Activated naive CD4-positive, alpha-beta T cell treated with anti-CD3 and anti-CD28 coated beads, Interleukin-2, amount 50 U/mL, for 72 hours (primary cell): Measurements from ENCODE around the gene DENND1C. TPM values are rescaled to one million over a fixed set of nuclear protein-coding genes. Genes with fewer than 3 reads are reported as not detected.
A peak's percentile ranks its signal among the peaks of the same experiment; 100 is the strongest.

Experiments
- ATAC-seq, 2 donors: fragments of 150-1000 bp; cut with Tn5 transposase; 2 replicates each; pipeline ENCODE4 v1.10.0; 2021; ENCODE audit warnings: mild to moderate bottlenecking in 2 of 2, moderate library complexity in 2 of 2
- DNase-seq, 2 donors: peaks; one replicate each; pipeline ENCODE4 v3.0.0; 2021 to 2022; ENCODE audit warnings: low spot score in 2 of 2
- H3K27ac Mint-ChIP-seq, 2 donors: one replicate each; pipeline ENCODE4 v1.8.0; 2022; ENCODE audit warnings: mild to moderate bottlenecking in 2 of 2, mixed read lengths in 2 of 2
- H3K36me3 Mint-ChIP-seq, 2 donors: one replicate each; pipeline ENCODE4 v1.8.0; 2022; ENCODE audit warnings: mixed read lengths in 2 of 2
- H3K9me3 Mint-ChIP-seq, 2 donors: one replicate each; pipeline ENCODE4 v1.8.0; 2022; ENCODE audit warnings: mixed read lengths in 2 of 2
- total RNA-seq, 2 donors: library from RNA; stranded (reverse); gene quantifications; one replicate each; pipeline ENCODE4 v1.2.3, GENCODE V29; 2022

DENND1C gene
- total RNA-seq, 2 donors from 2014 or later, result 70.8 to 84.4 TPM

GRCh38 chr19:6491802-6492592, 10.4 kb upstream of the DENND1C start:
- Mint-ChIP-seq H3K27ac (no peak overlapping the region), H3K36me3 (peaks cover 9 to 11% of the 10 kb centered on the region in 2 donors), H3K9me3 (peaks cover 5 to 9% of the 10 kb centered on the region in 2 donors)
- ATAC-seq, result peak in 1 of 2 donors; percentile 60
- DNase-seq, result no peak

- DNase-seq (no peak), ATAC-seq (no peak)
- peaks cover 9 to 11% of the 10 kb centered on the region in 2 donors for H3K36me3 Mint-ChIP-seq
- peaks cover 5 to 9% of the 10 kb centered on the region in 2 donors for H3K9me3 Mint-ChIP-seq
- no peak overlapping the region for H3K27ac Mint-ChIP-seq
Measured at GRCh38 chr19:6490134-6490533, 8.5 kb upstream of the DENND1C start.

- DNase-seq, result no peak
Measured at GRCh38 chr19:6489278-6490061, 7.9 kb upstream of the DENND1C start.

GRCh38 chr19:6484831-6485230, 3.2 kb upstream of the DENND1C start:
- no peak for ATAC-seq
- H3K9me3 Mint-ChIP-seq, result no peaks in the 10 kb centered on the region
- H3K27ac Mint-ChIP-seq, result no peak overlapping the region
- no peaks in the 10 kb centered on the region for H3K36me3 Mint-ChIP-seq
- no peak for DNase-seq

More at GRCh38 chr19:6489278-6490061, 7.9 kb upstream of the DENND1C start:
- Mint-ChIP-seq H3K9me3 (peaks cover 5 to 9% of the 10 kb centered on the region in 2 donors), H3K36me3 (peaks cover 9 to 11% of the 10 kb centered on the region in 2 donors), H3K27ac (peak overlapping the region in 1 of 2 donors; percentile 45)
- ATAC-seq, result peak; percentile 40 to 57

DNA sequence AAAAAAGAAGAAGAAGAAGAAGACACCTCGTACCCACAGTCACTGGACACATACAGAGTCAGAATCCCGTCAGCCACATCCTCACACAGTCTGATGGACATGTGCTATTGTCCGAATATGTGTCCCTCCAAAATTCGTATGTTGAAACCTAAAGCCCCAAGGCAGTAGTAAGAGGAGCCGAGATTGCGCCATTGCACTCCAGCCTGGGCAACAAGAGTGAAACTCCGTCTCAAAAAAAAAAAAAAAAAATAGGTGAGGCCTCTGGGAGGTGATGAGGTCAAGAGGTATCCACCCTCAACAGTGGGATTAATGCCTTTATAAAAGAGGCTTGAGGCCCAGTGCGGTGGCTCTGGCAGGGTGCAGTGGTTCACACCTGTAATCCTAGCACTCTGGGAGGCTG, 2.6 kb upstream of the DENND1C start:
- DNase-seq (no peak), ATAC-seq (no peak)
- H3K36me3 Mint-ChIP-seq, result no peaks in the 10 kb centered on the region
- no peaks in the 10 kb centered on the region for H3K9me3 Mint-ChIP-seq
- H3K27ac Mint-ChIP-seq, result no peak overlapping the region

GRCh38 chr19:6483235-6483634, 1.6 kb upstream of the DENND1C start:
- Mint-ChIP-seq H3K36me3 (no peaks in the 10 kb centered on the region), H3K27ac (peak overlapping the region in 1 of 2 donors; percentile 99), H3K9me3 (no peaks in the 10 kb centered on the region)
- ATAC-seq (no peak), DNase-seq (no peak)

- no peak for DNase-seq
- Mint-ChIP-seq H3K27ac (peak overlapping the region; percentile 98 to 99), H3K9me3 (no peaks in the 10 kb centered on the region), H3K36me3 (no peaks in the 10 kb centered on the region)
- peak; percentile 33 to 49 for ATAC-seq
Measured at GRCh38 chr19:6482343-6482686, 728 bp upstream of the DENND1C start.

DNA sequence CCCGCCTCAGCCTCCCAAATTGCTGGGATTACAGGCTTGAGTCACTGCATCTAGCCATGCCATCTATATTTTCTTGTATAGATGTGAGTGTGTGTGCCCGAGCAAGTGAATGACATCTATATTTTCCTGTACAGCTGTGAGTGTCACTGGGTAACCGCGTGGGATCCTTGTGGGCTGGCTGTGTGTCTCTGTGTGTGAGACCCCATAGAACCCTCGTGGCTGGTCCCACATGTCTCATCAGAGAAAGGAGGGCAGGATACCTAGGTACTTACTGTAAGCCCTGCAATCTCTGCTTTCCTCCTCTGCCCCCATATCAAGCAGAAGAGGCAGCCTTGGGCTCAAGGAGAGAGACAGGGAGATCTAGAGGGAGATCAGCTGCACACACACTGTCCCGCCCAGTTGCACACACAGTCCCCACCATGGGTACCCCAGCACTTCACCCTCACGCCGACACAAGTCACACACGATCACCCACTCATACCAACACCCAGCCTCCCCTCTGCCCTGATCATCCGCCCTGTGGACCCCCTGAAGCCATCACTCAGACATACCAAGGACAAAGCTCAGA, 655 bp downstream of the DENND1C start:
- DNase-seq (no peak), ATAC-seq (peak; percentile 41 to 56)
- peak overlapping the region; percentile 98 to 99 for H3K27ac Mint-ChIP-seq
- H3K9me3 Mint-ChIP-seq, result no peaks in the 10 kb centered on the region
- H3K36me3 Mint-ChIP-seq, result peaks cover 0 to 4% of the 10 kb centered on the region in 2 donors

- Mint-ChIP-seq H3K36me3 (peaks cover 0 to 5% of the 10 kb centered on the region in 2 donors), H3K27ac (peak overlapping the region; percentile 88 to 99), H3K9me3 (no peaks in the 10 kb centered on the region)
- DNase-seq (no peak), ATAC-seq (no peak)
Measured at GRCh38 chr19:6479836-6480398, 1.7 kb downstream of the DENND1C start.

DNA sequence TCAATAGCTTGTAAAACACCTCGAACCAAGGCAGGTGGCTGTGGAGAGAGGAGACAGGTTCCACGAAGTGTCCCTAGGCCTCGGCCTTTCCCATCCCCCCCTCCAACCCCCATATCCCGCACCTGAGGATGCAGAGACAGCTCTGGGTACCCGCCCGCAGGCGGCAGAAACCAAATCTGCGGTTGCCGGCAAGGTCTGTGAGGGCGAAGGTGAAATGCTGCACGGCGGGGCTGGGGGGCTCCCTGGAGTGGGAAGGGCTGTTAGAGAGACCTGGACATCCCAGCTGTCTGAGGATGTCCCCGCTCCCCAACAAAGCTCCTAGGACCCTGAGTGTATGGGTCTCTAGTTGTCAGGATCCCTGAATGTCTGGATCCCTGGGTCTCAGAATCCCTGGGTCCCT, 2.8 kb downstream of the DENND1C start:
- Mint-ChIP-seq H3K9me3 (no peaks in the 10 kb centered on the region), H3K27ac (no peak overlapping the region), H3K36me3 (peaks cover 0 to 5% of the 10 kb centered on the region in 2 donors)
- DNase-seq (no peak), ATAC-seq (no peak)

- ATAC-seq, result no peak
- no peak overlapping the region for H3K27ac Mint-ChIP-seq
Measured at GRCh38 chr19:6476896-6477431, 4.6 kb downstream of the DENND1C start.

GRCh38 chr19:6476155-6476895, 5.3 kb downstream of the DENND1C start:
- DNase-seq (peak in 1 of 2 donors; percentile 85), ATAC-seq (peak; percentile 65 to 88)
- Mint-ChIP-seq H3K9me3 (no peaks in the 10 kb centered on the region), H3K36me3 (peaks cover 0 to 5% of the 10 kb centered on the region in 2 donors), H3K27ac (no peak overlapping the region)

More at GRCh38 chr19:6476896-6477431, 4.6 kb downstream of the DENND1C start:
- DNase-seq, result no peak
- H3K36me3 Mint-ChIP-seq, result peaks cover 0 to 5% of the 10 kb centered on the region in 2 donors
- H3K9me3 Mint-ChIP-seq, result no peaks in the 10 kb centered on the region

GRCh38 chr19:6475321-6476108, 6.1 kb downstream of the DENND1C start:
- Mint-ChIP-seq H3K9me3 (no peaks in the 10 kb centered on the region), H3K36me3 (peaks cover 0 to 5% of the 10 kb centered on the region in 2 donors), H3K27ac (no peak overlapping the region)
- DNase-seq, result no peak
- ATAC-seq, result no peak

GRCh38 chr19:6473647-6474046, 7.9 kb downstream of the DENND1C start:
- peaks cover 0 to 5% of the 10 kb centered on the region in 2 donors for H3K36me3 Mint-ChIP-seq
- DNase-seq (no peak), ATAC-seq (no peak)
- no peaks in the 10 kb centered on the region for H3K9me3 Mint-ChIP-seq
- H3K27ac Mint-ChIP-seq, result peak overlapping the region in 1 of 2 donors; percentile 27

- DNase-seq (no peak), ATAC-seq (no peak)
- H3K9me3 Mint-ChIP-seq, result no peaks in the 10 kb centered on the region
- no peak overlapping the region for H3K27ac Mint-ChIP-seq
- H3K36me3 Mint-ChIP-seq, result peaks cover 0 to 8% of the 10 kb centered on the region in 2 donors
Measured at GRCh38 chr19:6472713-6473112, 8.9 kb downstream of the DENND1C start.
